ENCODE measurements around the gene IL36RN. TPM values are rescaled to one million over a fixed set of nuclear protein-coding genes. Genes with fewer than 3 reads are reported as not detected.

The IL36RN gene
- total and polyA plus RNA-seq, 9 donors, result not detected

GRCh38 chr2:113112441-113112840, 53.4 kb downstream of the IL36RN start:
- TF ChIP-seq, protein P1, sequence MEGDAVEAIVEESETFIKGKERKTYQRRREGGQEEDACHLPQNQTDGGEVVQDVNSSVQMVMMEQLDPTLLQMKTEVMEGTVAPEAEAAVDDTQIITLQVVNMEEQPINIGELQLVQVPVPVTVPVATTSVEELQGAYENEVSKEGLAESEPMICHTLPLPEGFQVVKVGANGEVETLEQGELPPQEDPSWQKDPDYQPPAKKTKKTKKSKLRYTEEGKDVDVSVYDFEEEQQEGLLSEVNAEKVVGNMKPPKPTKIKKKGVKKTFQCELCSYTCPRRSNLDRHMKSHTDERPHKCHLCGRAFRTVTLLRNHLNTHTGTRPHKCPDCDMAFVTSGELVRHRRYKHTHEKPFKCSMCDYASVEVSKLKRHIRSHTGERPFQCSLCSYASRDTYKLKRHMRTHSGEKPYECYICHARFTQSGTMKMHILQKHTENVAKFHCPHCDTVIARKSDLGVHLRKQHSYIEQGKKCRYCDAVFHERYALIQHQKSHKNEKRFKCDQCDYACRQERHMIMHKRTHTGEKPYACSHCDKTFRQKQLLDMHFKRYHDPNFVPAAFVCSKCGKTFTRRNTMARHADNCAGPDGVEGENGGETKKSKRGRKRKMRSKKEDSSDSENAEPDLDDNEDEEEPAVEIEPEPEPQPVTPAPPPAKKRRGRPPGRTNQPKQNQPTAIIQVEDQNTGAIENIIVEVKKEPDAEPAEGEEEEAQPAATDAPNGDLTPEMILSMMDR (IDR thresholded peaks at IDR 0.05), result no peak
- TF ChIP-seq POLR2A (IDR thresholded peaks at IDR 0.05), result no peak
- no peak for TF ChIP-seq EP300 (IDR thresholded peaks at IDR 0.05)
- Histone ChIP-seq H3K9me3 (no peaks in the 10 kb centered on the region), H3K27ac (no peak overlapping the region), H3K27me3 (no peaks in the 10 kb centered on the region), H3K4me3 (no peak overlapping the region), H3K36me3 (no peaks in the 10 kb centered on the region), H3K4me1 (ENCODE audit: insufficient read depth) (no peaks in the 10 kb centered on the region)
- WGBS, 3 donors, result 78 to 84% (median 78%) methylated on average over 8 of the region's 8 CpGs
- intact Hi-C loops (cut with DNase I), result no loop called here
- no peak for DNase-seq

DNA sequence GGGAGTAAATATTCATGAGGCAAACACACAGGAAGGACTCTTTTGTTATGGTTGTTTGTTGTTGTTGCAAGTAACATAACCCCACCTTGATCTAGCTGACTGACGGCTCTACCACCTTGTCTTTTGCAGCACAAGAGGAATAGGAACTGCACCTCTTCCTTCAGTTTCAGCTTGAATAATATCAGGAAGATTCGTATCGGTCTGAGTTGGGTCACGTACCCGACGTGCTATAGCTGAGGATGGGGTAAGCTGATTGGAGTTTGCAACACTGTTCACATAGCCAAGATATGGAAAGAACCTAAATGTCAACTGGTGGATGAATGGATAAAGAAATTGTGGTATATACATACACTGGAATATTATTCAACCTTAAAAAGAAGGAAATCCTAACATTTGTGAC, 53.9 kb downstream of the IL36RN start:
- H3K36me3 ChIP-seq, result no peaks in the 10 kb centered on the region
- no peak overlapping the region for H3K27ac ChIP-seq
- TF ChIP-seq POLR2A (IDR thresholded peaks at IDR 0.05), result no peak
- TF ChIP-seq, protein P1 (IDR thresholded peaks at IDR 0.05), result no peak
- DNase-seq, result no peak
- H3K9me3 ChIP-seq, result no peaks in the 10 kb centered on the region
- no peaks in the 10 kb centered on the region for H3K27me3 ChIP-seq
- intact Hi-C loops (cut with DNase I), result no loop called here
- no peak overlapping the region for H3K4me3 ChIP-seq
- WGBS, 3 donors, result 79 to 91% (median 89%) methylated on average over 6 of the region's 6 CpGs
- no peaks in the 10 kb centered on the region for H3K4me1 ChIP-seq (ENCODE audit: insufficient read depth)

- WGBS, 3 donors, result 56 to 60% (median 56%) methylated on average over 3 of the region's 3 CpGs
These were observed 54.8 kb downstream of the IL36RN start for GRCh38 chr2:113113807-113114206.

More at GRCh38 chr2:113113807-113114206, 54.8 kb downstream of the IL36RN start:
- H3K4me1 ChIP-seq (ENCODE audit: insufficient read depth), result no peaks in the 10 kb centered on the region
- H3K4me3 ChIP-seq, result no peak overlapping the region
- no peaks in the 10 kb centered on the region for H3K27me3 ChIP-seq
- H3K9me3 ChIP-seq, result no peaks in the 10 kb centered on the region
- TF ChIP-seq, protein P1 (IDR thresholded peaks at IDR 0.05), result no peak
- TF ChIP-seq EP300 (IDR thresholded peaks at IDR 0.05), result no peak
- TF ChIP-seq POLR2A (IDR thresholded peaks at IDR 0.05), result no peak
- DNase-seq, result no peak
- intact Hi-C loops (cut with DNase I), result no loop called here
- no peak overlapping the region for H3K27ac ChIP-seq
- H3K36me3 ChIP-seq, result no peaks in the 10 kb centered on the region

Small RNAs within 50 kb of the gene (small RNA-seq; reads per million reads assigned to genes)
- not detected for gene RNU6-1180P

Other genes with a start within 250 kb of the IL36RN start
- gene IL1B, start 222.4 kb upstream of the IL36RN start, total RNA-seq, result 1 to 10 TPM in 6 of 7 donors, not detected in 1; 1.5 to 5.2 (median 2.3) TPM
- 1 to 10 TPM in 1 of 2 donors, under 1 TPM in 1; 0.39 to 2.7 TPM for gene IL1B, start 222.4 kb upstream of the IL36RN start, polyA plus RNA-seq
- not detected for gene IL37, start 148.0 kb upstream of the IL36RN start, total RNA-seq
- gene IL37, start 148.0 kb upstream of the IL36RN start, polyA plus RNA-seq, result not detected
- gene IL36G, start 81.2 kb upstream of the IL36RN start, total RNA-seq, result not detected
- gene IL36G, start 81.2 kb upstream of the IL36RN start, polyA plus RNA-seq, result not detected
- gene IL36A, start 53.7 kb upstream of the IL36RN start, total RNA-seq, result not detected
- not detected for gene IL36A, start 53.7 kb upstream of the IL36RN start, polyA plus RNA-seq
- gene IL36B, start 6.3 kb upstream of the IL36RN start, total RNA-seq, result not detected
- not detected for gene IL36B, start 6.3 kb upstream of the IL36RN start, polyA plus RNA-seq
- not detected for gene IL1F10, start 8.8 kb downstream of the IL36RN start, total RNA-seq
- gene IL1F10, start 8.8 kb downstream of the IL36RN start, polyA plus RNA-seq, result not detected
- 1 to 10 TPM in 2 of 7 donors, under 1 TPM in 4, not detected in 1; 0.36 to 7.9 (median 0.56) TPM for gene IL1RN, start 68.4 kb downstream of the IL36RN start, total RNA-seq
- gene IL1RN, start 68.4 kb downstream of the IL36RN start, polyA plus RNA-seq, result 1 to 10 TPM in 1 of 2 donors, under 1 TPM in 1; 0.29 to 1.5 TPM
- gene PSD4, start 114.8 kb downstream of the IL36RN start, total RNA-seq, result 10 to 100 TPM in 1 of 7 donors, 1 to 10 TPM in 6; 2.0 to 14.1 (median 5.4) TPM
- 1 to 10 TPM; 1.2 to 3.3 TPM for gene PSD4, start 114.8 kb downstream of the IL36RN start, polyA plus RNA-seq
- gene PAX8, start 219.7 kb downstream of the IL36RN start, total RNA-seq, result 10 to 100 TPM in 4 of 7 donors, 1 to 10 TPM in 1, under 1 TPM in 2; 0.15 to 90.1 (median 10.1) TPM
- 1 to 10 TPM; 2.0 to 2.2 TPM for gene PAX8, start 219.7 kb downstream of the IL36RN start, polyA plus RNA-seq

Measured in ovary (tissue), 9 donors.